Stimulated activated naive CD4-positive, alpha-beta T cell (primary cell): ENCODE results near the gene GRK1.
"Not testable (repeated sequence)": the region's sequence is repeated elsewhere in the genome, so short reads cannot be mapped to it uniquely, and the experiment has no call there.

Source experiments
- DNase-seq, 6 experiments: peaks; one replicate each; lab custom pipeline; 2025; lab: John Stamatoyannopoulos, UW

Gene GRK1

GRCh38 chr13:113743366-113744195 is 76.6 kb downstream of the GRK1 start:
- no peak for DNase-seq

- DNase-seq = no peak
Observed at GRCh38 chr13:113744197-113745000, 77.4 kb downstream of the GRK1 start.

- no peak for DNase-seq
Observed at GRCh38 chr13:113745059-113745458, 78.0 kb downstream of the GRK1 start.

- not testable (repeated sequence) for DNase-seq
Observed at GRCh38 chr13:113745500-113746142, 78.6 kb downstream of the GRK1 start.

DNA sequence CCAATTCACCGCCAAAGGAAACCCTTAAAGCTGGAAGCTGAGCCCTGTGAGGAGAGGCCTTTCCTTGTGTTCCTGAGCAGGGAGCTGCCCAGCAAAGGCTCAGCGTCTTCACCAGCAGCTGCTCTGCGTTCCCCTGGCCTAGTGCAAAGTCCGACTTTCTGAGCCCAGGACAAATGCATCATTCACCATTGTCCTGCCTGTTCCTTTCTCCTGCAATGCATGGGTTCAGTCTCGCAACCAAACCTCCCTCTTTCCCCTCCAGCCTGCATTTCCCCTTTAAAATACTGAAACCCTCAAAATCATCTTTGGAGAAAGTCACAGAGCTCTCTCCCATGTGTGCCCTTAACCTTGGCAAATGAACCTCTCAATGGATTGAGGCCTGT is 79.1 kb downstream of the GRK1 start:
- DNase-seq = no peak

GRCh38 chr13:113746671-113747070 is 79.7 kb downstream of the GRK1 start:
- no peak for DNase-seq

DNA sequence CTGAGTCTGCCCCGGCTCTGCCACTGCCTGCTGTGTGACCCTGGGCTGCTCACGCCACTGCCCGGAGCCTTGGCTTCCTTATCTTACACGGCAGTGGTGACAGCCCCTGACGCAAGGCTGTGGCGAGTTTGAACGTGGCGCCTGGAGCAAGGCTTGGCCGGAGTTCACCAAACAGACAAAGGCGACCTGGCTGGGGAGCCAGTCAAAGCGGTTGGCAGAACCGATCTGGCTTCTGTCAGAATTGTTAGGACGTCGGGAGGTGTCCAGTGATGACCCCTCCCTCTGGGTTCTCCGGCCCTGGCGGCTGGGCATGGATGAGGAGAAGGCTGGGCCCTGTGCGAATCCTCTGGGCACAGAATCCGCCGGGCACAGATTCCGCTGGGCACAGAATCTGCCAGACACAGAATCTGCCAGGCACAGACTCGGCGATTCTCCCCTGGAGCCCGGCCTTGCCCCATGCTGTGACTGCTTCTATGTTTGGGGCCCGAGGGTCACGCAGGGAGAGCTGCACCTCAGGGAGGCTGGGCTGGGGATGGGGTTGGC is 80.3 kb downstream of the GRK1 start:
- no peak for DNase-seq

DNA sequence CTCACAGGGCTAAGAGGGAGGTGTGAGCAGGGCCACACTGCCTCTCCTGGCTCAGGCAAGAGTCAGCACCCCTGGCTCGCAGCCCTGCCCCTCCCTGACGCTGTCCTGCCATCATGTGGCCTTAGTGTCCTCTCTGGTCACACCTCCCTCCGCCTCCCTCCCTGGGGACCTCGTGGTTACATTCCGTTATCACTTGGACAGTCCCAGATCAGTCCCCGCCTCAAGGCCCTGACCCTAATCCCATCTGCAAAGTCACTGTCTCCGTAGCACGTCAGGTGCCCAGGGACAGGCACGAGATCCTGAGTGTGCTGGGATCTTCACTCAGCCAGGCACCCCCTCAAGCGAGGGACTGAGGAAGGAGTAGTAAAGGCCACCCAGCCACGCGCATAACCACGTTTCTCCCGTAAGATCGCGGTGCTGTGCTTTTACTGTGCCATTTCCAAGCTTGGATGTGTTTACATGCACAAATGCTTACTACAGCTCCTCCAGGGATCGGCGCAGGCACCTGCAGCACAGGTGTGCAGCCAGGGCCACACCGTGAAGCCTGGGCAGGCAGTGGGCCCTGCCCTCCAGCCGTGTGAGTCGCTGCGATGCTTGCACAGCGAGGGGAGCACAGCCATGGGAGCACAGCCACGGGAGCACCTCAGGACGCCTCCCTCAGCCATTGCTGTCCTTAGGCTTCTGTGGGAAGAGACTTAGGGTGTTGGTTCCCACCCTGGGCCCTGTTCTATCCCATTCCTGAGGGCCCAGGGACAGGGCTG is 81.3 kb downstream of the GRK1 start:
- no peak for DNase-seq

DNA sequence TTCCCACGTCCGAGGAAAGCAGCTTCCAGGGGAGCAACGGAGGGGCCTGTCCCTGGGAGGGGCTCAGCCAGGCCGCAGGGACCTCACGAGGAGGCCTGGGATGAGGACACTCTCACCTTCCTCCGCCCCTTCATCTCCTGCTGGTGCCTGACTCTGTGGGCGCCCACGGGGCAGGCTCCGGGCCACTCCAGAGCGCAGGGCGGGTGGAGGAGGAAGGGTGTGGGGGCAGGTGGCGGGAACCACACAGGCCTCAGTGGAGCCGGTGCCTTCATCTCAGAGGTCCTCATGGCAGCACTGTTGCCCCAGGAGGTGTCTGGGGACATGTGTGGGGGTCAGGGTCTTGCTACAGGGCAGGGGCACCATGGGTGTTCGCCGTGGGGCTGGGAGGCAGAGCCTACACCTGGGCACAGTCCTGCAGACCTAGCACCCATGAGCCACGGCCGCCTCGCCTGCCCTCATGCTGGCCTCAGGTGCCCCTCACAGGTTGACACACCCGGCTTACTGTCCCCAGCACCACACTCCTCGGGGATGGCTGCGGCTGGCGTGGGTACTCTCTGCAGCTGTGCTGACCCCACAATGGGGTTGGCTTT is 81.9 kb downstream of the GRK1 start:
- no peak for DNase-seq

DNA sequence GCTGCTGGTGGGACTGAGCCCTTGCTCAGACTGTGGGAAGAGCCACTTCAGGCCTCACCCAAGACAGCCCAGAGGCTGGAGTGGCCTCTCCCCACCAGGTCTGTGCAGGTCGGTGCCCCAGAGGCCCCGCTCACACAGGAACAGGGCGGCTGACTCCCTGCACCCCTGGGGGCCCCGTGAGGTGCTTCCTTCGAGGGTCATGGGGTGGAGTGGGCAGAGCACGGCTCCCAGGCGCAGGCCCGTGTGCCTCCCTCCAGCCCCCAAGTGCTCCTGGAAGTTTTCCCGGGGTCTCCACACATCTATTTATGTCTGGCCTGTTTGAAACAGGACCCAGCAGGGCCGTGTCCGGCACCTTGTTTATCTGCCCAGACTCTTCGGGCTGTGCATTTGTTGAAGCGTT is 82.5 kb downstream of the GRK1 start:
- DNase-seq = no peak

DNA sequence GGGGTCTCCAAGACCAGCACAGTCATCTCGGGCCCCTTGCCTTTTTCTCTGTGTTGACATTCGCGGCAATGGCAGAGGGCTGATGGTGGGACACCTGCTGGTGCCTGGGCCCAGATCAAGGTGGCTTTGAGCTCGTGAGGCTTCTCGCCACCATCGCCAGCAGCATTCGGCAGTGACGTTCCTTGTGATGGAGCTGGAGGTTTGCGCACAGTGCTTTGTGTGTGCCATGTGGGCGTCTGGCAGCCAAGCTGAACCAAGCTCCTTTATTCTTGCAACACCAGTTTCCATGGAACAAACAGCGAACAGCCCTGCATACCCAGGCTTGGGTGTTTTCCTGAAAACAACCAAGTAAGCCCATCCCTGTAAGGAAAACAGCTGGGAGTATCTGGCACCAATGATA is 82.9 kb downstream of the GRK1 start:
- no peak for DNase-seq

GRCh38 chr13:113750554-113751399 is 83.8 kb downstream of the GRK1 start:
- DNase-seq = no peak

DNA sequence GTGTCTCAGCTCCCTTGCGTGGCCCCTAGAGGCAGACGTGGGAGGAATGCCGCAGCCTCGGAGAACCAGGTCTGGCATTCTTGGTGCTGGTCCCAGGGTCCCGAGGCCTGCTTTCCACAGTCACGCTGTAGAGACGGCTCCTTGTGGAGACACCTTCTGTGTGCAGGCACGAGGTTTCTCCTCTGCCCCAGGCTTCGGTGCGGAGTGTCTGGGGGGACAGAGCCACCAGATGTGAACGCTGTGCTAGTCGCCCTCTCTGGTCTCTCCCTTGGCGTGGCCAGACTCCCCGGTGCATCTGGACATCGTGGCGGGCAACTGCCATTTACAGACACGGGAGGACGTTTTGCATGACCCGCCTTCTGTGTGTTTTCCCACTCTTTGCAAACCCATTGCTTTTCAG is 84.5 kb downstream of the GRK1 start:
- no peak for DNase-seq

GRCh38 chr13:113752211-113752986 is 85.4 kb downstream of the GRK1 start:
- not testable (repeated sequence) for DNase-seq

DNA sequence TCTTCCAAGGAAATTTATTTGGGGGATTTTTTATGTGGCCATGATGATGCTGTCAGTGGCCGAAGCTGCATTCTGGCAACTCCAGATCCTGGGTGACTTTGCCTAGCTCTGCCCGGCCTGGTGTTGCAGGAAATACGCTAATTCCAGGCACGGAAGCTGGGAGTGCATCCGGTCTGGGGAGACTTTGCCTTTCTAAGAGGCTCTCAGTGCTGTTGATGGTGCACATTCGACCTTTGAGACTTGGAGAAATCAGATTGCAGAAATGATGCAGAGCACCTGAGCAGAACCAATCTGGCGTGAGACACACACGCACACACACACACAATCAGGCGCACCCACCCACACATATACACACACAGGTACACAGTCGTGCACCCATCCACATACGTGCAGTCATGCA is 86.2 kb downstream of the GRK1 start:
- no peak for DNase-seq

DNA sequence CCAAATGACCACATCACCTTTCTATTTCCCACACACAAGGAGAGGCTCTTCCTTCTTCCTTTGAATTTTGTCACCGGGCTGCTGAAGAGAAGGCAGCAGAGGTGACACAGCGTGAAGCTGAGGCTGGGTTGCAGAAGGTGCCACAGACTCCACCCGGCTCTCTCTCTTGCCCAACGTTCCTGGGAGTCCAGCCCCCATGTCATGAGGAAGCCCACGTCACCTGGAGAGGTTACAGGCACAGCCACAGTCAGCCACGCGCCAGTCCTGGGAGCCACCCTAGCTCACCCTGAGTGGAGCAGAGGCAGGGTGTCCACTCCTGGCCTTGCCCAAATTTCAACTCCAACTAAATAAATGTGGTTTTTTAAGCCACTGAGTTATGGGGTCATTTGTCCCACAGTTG is 87.2 kb downstream of the GRK1 start:
- DNase-seq = no peak

GRCh38 chr13:113754691-113755090 is 87.7 kb downstream of the GRK1 start:
- DNase-seq = no peak

GRCh38 chr13:113756441-113757097 is 89.5 kb downstream of the GRK1 start:
- DNase-seq = no peak
